Measurements from ENCODE around the gene CEBPE.

DNA sequence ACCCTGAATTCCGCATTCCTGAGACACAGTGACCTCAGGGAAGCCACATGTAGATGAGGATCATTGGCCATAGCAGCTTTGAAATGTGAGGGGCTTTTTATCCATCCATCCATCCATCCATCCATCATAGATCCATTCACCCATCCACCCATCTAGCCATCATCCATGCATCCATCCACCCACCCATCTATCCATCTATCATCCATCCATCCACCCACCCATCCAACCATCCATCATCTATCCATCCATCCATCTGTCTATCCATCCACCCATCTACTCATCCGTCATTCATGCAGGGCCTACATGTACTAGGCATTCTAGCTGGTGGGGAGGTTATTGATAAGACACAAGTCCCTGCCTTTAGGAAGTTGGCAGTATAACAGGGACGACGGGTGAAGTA, 27.9 kb upstream of the CEBPE start:
- TF ChIP-seq CTCF (IDR thresholded peaks at IDR 0.05 in 4 of 5, conservative IDR thresholded peaks at IDR 0.05 in 1 of 5) (no peak), POLR2A (IDR thresholded peaks at IDR 0.05) (no peak)
